ENCODE data around the gene QKI. TPM values are rescaled to one million over a fixed set of nuclear protein-coding genes. Genes with fewer than 3 reads are reported as not detected.

The QKI gene
- total and polyA plus RNA-seq, 9 donors = 44.6 to 151 (median 105) TPM

DNA sequence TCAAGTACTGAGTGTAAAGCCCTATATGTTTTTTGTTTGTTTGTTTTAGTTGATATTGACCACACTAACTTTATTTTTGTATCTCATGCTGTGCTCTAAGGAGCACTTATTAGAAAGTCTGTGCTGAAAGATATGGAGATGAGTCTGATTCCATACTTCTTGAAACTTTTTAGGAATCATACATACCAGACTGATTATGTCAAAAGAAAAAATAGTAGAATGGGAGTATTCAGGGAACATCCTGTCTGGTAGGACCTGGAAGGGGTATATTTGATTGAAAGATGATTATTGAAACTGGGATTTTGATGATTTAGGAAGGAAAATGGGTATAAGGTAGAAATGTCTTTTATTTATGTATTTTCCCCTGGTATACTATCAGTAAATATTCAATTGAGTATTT lies 111.4 kb downstream of the QKI start:
- intact Hi-C loops (cut with DNase I) = no loop called here
- Histone ChIP-seq H3K27ac (no peak overlapping the region), H3K27me3 (no peaks in the 10 kb centered on the region), H3K4me1 (ENCODE audit: insufficient read depth) (peaks cover 6% of the 10 kb centered on the region), H3K4me3 (no peak overlapping the region), H3K9me3 (no peaks in the 10 kb centered on the region), H3K36me3 (no peaks in the 10 kb centered on the region)
- TF ChIP-seq, protein P1, sequence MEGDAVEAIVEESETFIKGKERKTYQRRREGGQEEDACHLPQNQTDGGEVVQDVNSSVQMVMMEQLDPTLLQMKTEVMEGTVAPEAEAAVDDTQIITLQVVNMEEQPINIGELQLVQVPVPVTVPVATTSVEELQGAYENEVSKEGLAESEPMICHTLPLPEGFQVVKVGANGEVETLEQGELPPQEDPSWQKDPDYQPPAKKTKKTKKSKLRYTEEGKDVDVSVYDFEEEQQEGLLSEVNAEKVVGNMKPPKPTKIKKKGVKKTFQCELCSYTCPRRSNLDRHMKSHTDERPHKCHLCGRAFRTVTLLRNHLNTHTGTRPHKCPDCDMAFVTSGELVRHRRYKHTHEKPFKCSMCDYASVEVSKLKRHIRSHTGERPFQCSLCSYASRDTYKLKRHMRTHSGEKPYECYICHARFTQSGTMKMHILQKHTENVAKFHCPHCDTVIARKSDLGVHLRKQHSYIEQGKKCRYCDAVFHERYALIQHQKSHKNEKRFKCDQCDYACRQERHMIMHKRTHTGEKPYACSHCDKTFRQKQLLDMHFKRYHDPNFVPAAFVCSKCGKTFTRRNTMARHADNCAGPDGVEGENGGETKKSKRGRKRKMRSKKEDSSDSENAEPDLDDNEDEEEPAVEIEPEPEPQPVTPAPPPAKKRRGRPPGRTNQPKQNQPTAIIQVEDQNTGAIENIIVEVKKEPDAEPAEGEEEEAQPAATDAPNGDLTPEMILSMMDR (IDR thresholded peaks at IDR 0.05) = no peak
- no peak for TF ChIP-seq EP300 (IDR thresholded peaks at IDR 0.05)
- no peak for TF ChIP-seq POLR2A (IDR thresholded peaks at IDR 0.05)
- no peak for DNase-seq

DNA sequence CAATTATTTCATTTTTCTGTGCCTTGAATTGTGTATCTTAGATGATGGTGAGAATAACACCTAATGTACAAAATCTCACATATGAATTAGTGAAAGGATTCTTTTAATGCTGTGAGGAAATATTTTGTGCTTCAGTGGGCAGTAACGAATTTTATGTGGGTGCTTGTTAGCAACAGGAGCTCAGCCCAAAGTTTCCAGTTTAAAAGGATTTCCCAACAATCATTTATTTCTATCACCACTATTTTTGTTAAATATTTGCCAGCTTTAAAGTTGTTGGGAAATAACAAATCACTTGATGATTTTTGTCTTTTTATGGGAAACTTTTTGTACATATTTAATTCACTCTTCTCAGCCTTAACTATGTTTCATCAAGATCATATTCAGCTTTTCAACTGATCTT lies 111.8 kb downstream of the QKI start:
- no peak overlapping the region for H3K27ac ChIP-seq
- H3K4me3 ChIP-seq = no peak overlapping the region
- peaks cover 10% of the 10 kb centered on the region for H3K4me1 ChIP-seq (ENCODE audit: insufficient read depth)
- H3K27me3 ChIP-seq = no peaks in the 10 kb centered on the region
- TF ChIP-seq EP300 (IDR thresholded peaks at IDR 0.05) = no peak
- TF ChIP-seq, protein P1 (IDR thresholded peaks at IDR 0.05) = no peak
- TF ChIP-seq POLR2A (IDR thresholded peaks at IDR 0.05) = no peak
- DNase-seq = no peak
- 42 to 48% (median 45%) methylated on average over 1 of the region's 1 CpG for WGBS, 3 donors
- H3K36me3 ChIP-seq = no peaks in the 10 kb centered on the region
- H3K9me3 ChIP-seq = no peaks in the 10 kb centered on the region
- intact Hi-C loops (cut with DNase I) = no loop called here

DNA sequence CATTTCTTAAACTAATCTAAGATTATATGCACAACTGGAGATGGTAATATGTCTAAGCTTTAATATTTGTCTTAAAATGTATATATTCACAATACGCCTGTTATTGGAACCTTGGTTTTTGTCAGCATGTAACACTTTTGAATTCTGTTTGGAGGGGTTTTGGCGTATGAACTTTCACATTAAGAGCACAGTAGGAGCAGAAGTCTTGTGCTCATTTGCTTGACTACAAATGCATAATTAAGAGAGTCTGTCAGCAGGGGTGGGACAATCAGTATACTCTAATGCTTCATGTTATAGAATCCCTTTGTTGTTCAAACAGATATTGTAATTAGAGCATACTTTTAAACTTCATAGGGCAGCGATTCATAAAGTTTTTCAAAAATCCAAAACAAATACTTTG lies 112.8 kb downstream of the QKI start:
- H3K9me3 ChIP-seq = no peaks in the 10 kb centered on the region
- H3K27me3 ChIP-seq = no peaks in the 10 kb centered on the region
- 80 to 88% (median 86%) methylated on average over 3 of the region's 3 CpGs for WGBS, 3 donors
- no peak overlapping the region for H3K4me3 ChIP-seq
- TF ChIP-seq, protein P1 (IDR thresholded peaks at IDR 0.05) = no peak
- TF ChIP-seq POLR2A (IDR thresholded peaks at IDR 0.05) = no peak
- no peak for DNase-seq
- H3K27ac ChIP-seq = no peak overlapping the region
- H3K36me3 ChIP-seq = no peaks in the 10 kb centered on the region
- intact Hi-C loops (cut with DNase I) = no loop called here
- H3K4me1 ChIP-seq (ENCODE audit: insufficient read depth) = peaks cover 11% of the 10 kb centered on the region

DNA sequence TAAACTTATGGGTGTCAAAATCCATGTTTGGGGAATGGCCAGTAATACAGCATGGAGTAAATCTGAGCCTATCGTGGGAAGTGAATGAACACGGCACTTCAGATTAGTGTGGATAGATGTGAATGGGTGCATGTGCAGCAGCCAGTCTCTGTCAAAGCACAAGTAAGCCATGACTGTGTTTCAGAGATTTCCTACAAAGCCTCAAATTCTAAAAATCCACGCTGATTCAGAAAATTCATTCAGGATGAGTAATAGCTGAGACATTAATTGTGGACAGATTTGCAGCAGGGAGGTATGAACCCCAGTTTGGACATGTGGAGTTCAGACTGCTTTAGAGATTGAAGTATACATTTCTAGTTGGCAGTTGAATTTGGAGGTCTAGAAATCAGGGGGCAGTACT lies 115.1 kb downstream of the QKI start:
- Histone ChIP-seq H3K9me3 (no peaks in the 10 kb centered on the region), H3K27me3 (no peaks in the 10 kb centered on the region), H3K4me3 (no peak overlapping the region), H3K27ac (no peak overlapping the region), H3K4me1 (ENCODE audit: insufficient read depth) (peaks cover 14% of the 10 kb centered on the region), H3K36me3 (no peaks in the 10 kb centered on the region)
- DNase-seq = no peak
- 22 to 33% (median 22%) methylated on average over 3 of the region's 3 CpGs for WGBS, 3 donors
- no peak for TF ChIP-seq POLR2A (IDR thresholded peaks at IDR 0.05)
- TF ChIP-seq, protein P1 (IDR thresholded peaks at IDR 0.05) = no peak
- TF ChIP-seq EP300 (IDR thresholded peaks at IDR 0.05) = no peak
- intact Hi-C loops (cut with DNase I) = no loop called here

DNA sequence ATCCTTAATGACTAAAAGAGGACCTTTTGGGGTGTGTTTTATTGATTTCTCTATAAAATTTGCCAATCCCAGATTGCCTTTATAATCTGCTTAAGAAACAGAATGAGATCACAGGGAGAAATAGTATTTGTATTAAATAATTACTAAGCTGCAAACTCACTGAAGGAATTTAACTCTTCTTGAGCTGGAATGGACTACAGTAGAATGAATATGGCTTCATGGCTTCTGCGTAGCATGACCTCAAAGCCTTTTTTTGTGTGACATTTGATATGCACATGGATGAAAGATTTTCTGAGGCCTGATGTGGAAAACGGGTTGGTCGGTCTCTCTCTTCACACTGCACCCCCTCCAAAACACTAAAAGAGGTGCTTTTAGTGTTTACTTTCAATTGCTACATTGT lies 115.9 kb downstream of the QKI start:
- 67 to 81% (median 74%) methylated on average over 3 of the region's 3 CpGs for WGBS, 3 donors
- DNase-seq = no peak
- Histone ChIP-seq H3K27me3 (no peaks in the 10 kb centered on the region), H3K4me3 (no peak overlapping the region), H3K27ac (no peak overlapping the region), H3K36me3 (no peaks in the 10 kb centered on the region), H3K9me3 (no peaks in the 10 kb centered on the region), H3K4me1 (ENCODE audit: insufficient read depth) (peaks cover 14% of the 10 kb centered on the region)
- TF ChIP-seq EP300 (IDR thresholded peaks at IDR 0.05) (no peak), POLR2A (IDR thresholded peaks at IDR 0.05) (no peak)
- TF ChIP-seq, protein P1 (IDR thresholded peaks at IDR 0.05) = no peak
- intact Hi-C loops (cut with DNase I) = no loop called here

All from ovary (tissue), 9 donors.